B cell (primary cell): Measurements from ENCODE around the gene EFNA2. TPM values are rescaled to one million over a fixed set of nuclear protein-coding genes. Genes with fewer than 3 reads are reported as not detected.

ENCODE experiments used
- ATAC-seq: fragments of 200-7000 bp; cut with Tn5 transposase; one replicate; pipeline ENCODE4 v1.10.0; 2021; ENCODE audit warnings: low read depth, mild to moderate bottlenecking, moderate number of reproducible peaks, moderate library complexity
- CTCF ChIA-PET: fragments of 350-600 bp; sonication (Branson Sonifier 250); formaldehyde crosslinking; loops from one replicate; lab custom pipeline; 2021; ENCODE audit warnings: antibody characterized with exemption, inconsistent platforms; lab: Charles Lee
- POLR2A ChIA-PET: fragments of 350-600 bp; sonication (Branson Sonifier 250); formaldehyde crosslinking; loops from one replicate; lab custom pipeline; 2021; ENCODE audit warnings: antibody characterized with exemption; lab: Charles Lee
- DNase-seq: peaks from one replicate; pipeline ENCODE4 v3.0.0; 2013
- H2AFZ ChIP-seq: 2 replicates; pipeline ENCODE4 v1.6.1; 2012; ENCODE audit warnings: mild to moderate bottlenecking, low read depth, low read length; ENCODE audit not compliant: insufficient read depth, poor library complexity, severe bottlenecking
- H3K27ac ChIP-seq, 2 donors: 1 replicate in 1 of 2; 2 replicates in 1 of 2; pipeline ENCODE4 v1.5.1; 2012 to 2013; ENCODE audit warnings: low read length in 2 of 2, mild to moderate bottlenecking in 2 of 2, moderate library complexity in 1 of 2
- H3K27me3 ChIP-seq, 4 experiments: fragments of 200-600 bp in 1 of 4; sonication (generic) in 1 of 4; replicated peaks in 1 of 4; 1 replicate in 2 of 4; 2 replicates in 2 of 4; pipeline versions ENCODE4 v1.6.1 to v1.7.0; 2013 to 2016; ENCODE audit warnings: low read length in 3 of 4, mild to moderate bottlenecking in 2 of 4, mixed read lengths in 1 of 4, moderate library complexity in 1 of 4; ENCODE audit not compliant: insufficient read depth in 4 of 4, control insufficient read depth in 3 of 4; ENCODE audit errors: control extremely low read depth in 1 of 4
- H3K36me3 ChIP-seq, 2 experiments: replicated peaks in 1 of 2; 1 replicate in 1 of 2; 2 replicates in 1 of 2; pipeline versions ENCODE4 v1.6.1 to v1.7.1; 2013; ENCODE audit warnings: low read length in 1 of 2; ENCODE audit not compliant: insufficient read depth in 2 of 2, control insufficient read depth in 1 of 2; ENCODE audit errors: control extremely low read depth in 1 of 2, extremely low read depth in 1 of 2
- H3K4me1 ChIP-seq, 2 donors: fragments of 200-600 bp in 1 of 2; sonication (generic) in 1 of 2; 1 replicate in 1 of 2; 2 replicates in 1 of 2; pipeline versions ENCODE4 v1.5.1 to v1.6.1; 2013 to 2017; ENCODE audit warnings: low read length in 2 of 2; ENCODE audit not compliant: control insufficient read depth in 2 of 2, insufficient read depth in 2 of 2
- H3K4me2 ChIP-seq: replicated peaks from 2 replicates; pipeline ENCODE3; 2012; ENCODE audit warnings: mild to moderate bottlenecking, low read depth, low read length; ENCODE audit not compliant: poor library complexity, severe bottlenecking
- H3K4me3 ChIP-seq, 5 experiments: fragments of 200-600 bp in 1 of 5; sonication (generic) in 1 of 5; 1 replicate in 3 of 5; 2 replicates in 2 of 5; pipeline versions ENCODE4 v1.5.1 to v1.7.0; 2011 to 2016; ENCODE audit warnings: low read length in 4 of 5, mild to moderate bottlenecking in 4 of 5, low read depth in 2 of 5, control low read depth in 1 of 5, moderate library complexity in 1 of 5; ENCODE audit not compliant: insufficient read depth in 1 of 5; ENCODE audit errors: control extremely low read depth in 1 of 5, extremely low read depth in 1 of 5
- H3K79me2 ChIP-seq: fragments of 200-600 bp; sonication (generic); one replicate; pipeline ENCODE4 v1.6.0; 2016; ENCODE audit warnings: low read length; ENCODE audit not compliant: control insufficient read depth, insufficient read depth
- H3K9ac ChIP-seq: fragments of 200-600 bp; sonication (generic); 2 replicates; pipeline ENCODE4 v1.6.1; 2017; ENCODE audit warnings: mild to moderate bottlenecking, low read length, moderate library complexity
- H3K9me3 ChIP-seq, 3 donors: one replicate each; pipeline versions ENCODE4 v1.6.1 to v1.7.1; 2013; ENCODE audit warnings: low read length in 2 of 3; ENCODE audit not compliant: control insufficient read depth in 2 of 3, insufficient read depth in 1 of 3; ENCODE audit errors: control extremely low read depth in 1 of 3
- H4K20me1 ChIP-seq: 2 replicates; pipeline ENCODE4 v1.6.0; 2012; ENCODE audit warnings: mild to moderate bottlenecking, low read length; ENCODE audit not compliant: insufficient read depth, control insufficient read depth, poor library complexity, severe bottlenecking
- H3K27ac Mint-ChIP-seq: one replicate; pipeline ENCODE4 v1.8.0; 2021; ENCODE audit warnings: mixed read lengths
- H3K27me3 Mint-ChIP-seq: one replicate; pipeline ENCODE4 v1.8.0; 2021; ENCODE audit warnings: mixed read lengths
- H3K4me1 Mint-ChIP-seq: one replicate; pipeline ENCODE4 v1.8.0; 2021; ENCODE audit warnings: mixed read lengths
- H3K4me3 Mint-ChIP-seq: one replicate; pipeline ENCODE4 v1.8.0; 2021; ENCODE audit warnings: mixed read lengths
- H3K9me3 Mint-ChIP-seq: one replicate; pipeline ENCODE4 v1.8.0; 2022; ENCODE audit warnings: mixed read lengths; ENCODE audit not compliant: insufficient read depth
- CTCF ChIP-seq: fragments of 200-600 bp; IDR thresholded peaks from one replicate; pipeline ENCODE4 v1.8.0; 2022; ENCODE audit warnings: antibody characterized with exemption, mild to moderate bottlenecking
- EZH2 ChIP-seq: IDR thresholded peaks from 2 replicates; pipeline ENCODE4 v1.6.1; 2012; ENCODE audit warnings: borderline replicate concordance, low read depth, mild to moderate bottlenecking, moderate library complexity, low read length; ENCODE audit not compliant: insufficient read depth, poor library complexity, severe bottlenecking
- WGBS: methylation state at CpG from one replicate; pipeline ENCODE4 v1.1.5; 2013; ENCODE audit warnings: missing lambda C conversion rate; ENCODE audit not compliant: insufficient coverage; 5-methylcytosine and 5-hydroxymethylcytosine counted together
- intact Hi-C: fragments of 100-400 bp; cut with micrococcal nuclease; formaldehyde crosslinking; loops from one replicate; pipeline ENCODE4 v1.10.0; 2022
- polyA plus RNA-seq: library from polyadenylated mRNA; depleted of rRNA; stranded (reverse); fragments of >200 nt; gene quantifications from 2 replicates; pipeline ENCODE4 v1.2.3, GENCODE V29; 2012
- total RNA-seq, 2 donors: library from RNA; stranded (reverse); fragments of 120-200 nt in 1 of 2; gene quantifications; 1 replicate in 1 of 2; 2 replicates in 1 of 2; pipeline versions ENCODE4 v1.2.3 to v1.2.4, GENCODE V29; 2013 to 2022

EFNA2 gene
- total and polyA plus RNA-seq, 2 donors (not counting 1 experiment from before 2014, with no cell fraction given) = not detected

GRCh38 chr19:1275260-1275975 lies 10.3 kb upstream of the EFNA2 start, which contains the start of gene FAM174C:
TSS of gene FAM174C (plus strand) at chr19:1275530. CDS start at chr19:1275550, 20 bp downstream.
- ATAC-seq = peak; percentile 82
- whole genome bisulfite sequencing = under 1% methylated on average over 98 of the region's 98 CpGs
- H3K36me3 ChIP-seq = peaks cover 9 to 58% of the 10 kb centered on the region in 2 experiments
- H3K4me2 ChIP-seq = peak within 1 kb of the TSS; percentile 100
- DNase-seq = peak; percentile 99
- TF ChIP-seq EZH2 (no peak), CTCF (peak; percentile 15)
- H2AFZ ChIP-seq = peak within 1 kb of the TSS; percentile 69
- H3K4me3 ChIP-seq = peak within 1 kb of the TSS; percentile 30 to 85 (median 75)
- Mint-ChIP-seq H3K4me3 (peak within 1 kb of the TSS; percentile 89), H3K27me3 (no peaks in the 10 kb centered on the region), H3K9me3 (no peaks in the 10 kb centered on the region), H3K4me1 (peaks cover 49% of the 10 kb centered on the region), H3K27ac (peak within 1 kb of the TSS; percentile 94)
- peak within 1 kb of the TSS; percentile 89 for H3K9ac ChIP-seq
- H3K79me2 ChIP-seq = peaks cover 75% of the 10 kb centered on the region
- ChIA-PET CTCF (interaction anchor here (0.7 to 6.1 kb wide), 5 partner anchors 9 to 551 kb away, joined by 3 to 51 read pairs (median 3); partner anchors contain the start of gene ARHGAP45), POLR2A (interaction anchor here (0.5 to 1.8 kb wide), 9 partner anchors 9 to 778 kb away, joined by 3 to 15 read pairs (median 4); partner anchors contain the start of gene REEP6)
- peaks cover 81% of the 10 kb centered on the region for H4K20me1 ChIP-seq
- peaks cover 39 to 63% of the 10 kb centered on the region in 2 donors for H3K4me1 ChIP-seq
- intact Hi-C loops = no loop called here
- peak within 1 kb of the TSS; percentile 93 to 97 for H3K27ac ChIP-seq
- H3K9me3 ChIP-seq = no peaks in the 10 kb centered on the region
- no peaks in the 10 kb centered on the region for H3K27me3 ChIP-seq
